Measurements from ENCODE around the gene POU6F2. TPM values are rescaled to one million over a fixed set of nuclear protein-coding genes. Genes with fewer than 3 reads are reported as not detected.

Gene POU6F2
- total and polyA plus RNA-seq, 2 of the 4 experiments (the other 2 are of a cell fraction) = not detected

DNA sequence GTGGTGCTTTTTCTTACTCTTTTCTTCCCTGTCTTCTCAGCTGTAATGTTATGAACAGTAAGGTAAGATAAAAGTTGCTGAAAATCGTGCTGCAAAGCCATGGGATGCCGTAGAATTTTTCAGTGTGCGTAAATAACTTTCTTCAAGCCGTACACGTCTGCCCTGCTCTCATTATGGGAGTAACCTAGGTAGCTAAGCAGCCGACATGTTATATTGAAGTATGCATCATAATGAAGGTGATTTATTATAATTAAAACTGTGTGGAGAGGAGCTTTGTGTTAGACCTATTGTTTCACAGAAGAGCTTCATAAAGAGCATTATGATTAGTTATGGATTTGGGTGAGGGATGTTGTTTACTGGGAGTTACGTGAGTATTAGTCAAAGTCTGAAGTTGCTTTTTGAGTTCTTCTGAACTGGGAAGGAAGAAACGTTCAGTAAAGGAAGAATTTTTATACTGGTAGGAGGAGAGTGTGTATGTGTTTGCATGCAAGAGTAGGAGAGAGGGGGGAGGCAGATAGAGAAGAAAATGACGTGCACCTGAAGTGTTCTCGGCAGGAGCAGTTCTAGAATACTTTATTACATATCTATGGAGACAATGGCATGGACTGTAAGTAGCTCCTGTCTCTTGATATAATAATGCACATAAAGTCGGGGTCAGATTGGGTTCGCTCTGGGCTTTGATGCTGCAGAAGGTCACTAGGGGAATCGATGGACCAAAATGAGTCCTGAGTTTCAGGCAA is 56.3 kb downstream of the POU6F2 start:
- no peak overlapping the region for H3K27ac ChIP-seq (ENCODE audit: insufficient read depth, low read length)
- in situ Hi-C loops (cut with MboI; ENCODE audit: low sequenced_read_pairs) (no loop called here), intact Hi-C loops (cut with micrococcal nuclease) (no loop called here), dilution Hi-C loops (cut with HindIII; ENCODE audit: low sequenced_read_pairs, unreplicated experiment) (no loop called here)
- H2AK5ac ChIP-seq (ENCODE audit: low read depth, low read length) = no peak overlapping the region
- no peaks in the 10 kb centered on the region for H3K36me3 ChIP-seq (ENCODE audit: control insufficient read depth, insufficient read depth, low read length)
- no peak overlapping the region for H3K4me3 ChIP-seq (ENCODE audit: insufficient read depth, low read depth, low read length)
- no peak overlapping the region for H4K5ac ChIP-seq (ENCODE audit: low read depth, low read length)
- H3K9me3 ChIP-seq (ENCODE audit: control insufficient read depth, insufficient read depth, low read length) = no peaks in the 10 kb centered on the region
- H2AFZ ChIP-seq (replicated peaks; ENCODE audit: low read length, poor library complexity) = no peak overlapping the region
- no TSS peak for BruUV-seq (replicated peaks)
- H3K14ac ChIP-seq (replicated peaks; ENCODE audit: low read depth, low read length) = no peak overlapping the region
- H2BK15ac ChIP-seq (ENCODE audit: low read depth, low read length) = no peak overlapping the region
- no peaks in the 10 kb centered on the region for H3K4me1 ChIP-seq (ENCODE audit: control insufficient read depth, insufficient read depth, low read length)
- CTCF ChIA-PET = no interaction called here
- WGBS, 2 experiments (ENCODE audit: extremely low coverage in 2 of 2, insufficient read length in 1 of 2) = 45% methylated on average over 6 of the region's 13 CpGs; no CpG with 5 or more reads in 1 of the 2 experiments
- no peak overlapping the region for H2BK20ac ChIP-seq (ENCODE audit: low read depth, low read length)
- DNase-seq (no peak), ATAC-seq (ENCODE audit: low read depth) (no peak)
- no peak overlapping the region for H3K9ac ChIP-seq (ENCODE audit: low read depth, low read length)
- H4K20me1 ChIP-seq (ENCODE audit: insufficient read depth, low read length) = no peaks in the 10 kb centered on the region
- H2BK120ac ChIP-seq (ENCODE audit: low read depth, low read length) = no peak overlapping the region
- TF ChIP-seq BHLHE40 (IDR thresholded peaks at IDR 0.05; ENCODE audit: low read depth, low read length) = no peak
- TF ChIP-seq FOS (IDR thresholded peaks at IDR 0.05; ENCODE audit: low read depth, low read length) = no peak
- no peak for TF ChIP-seq RFX5 (IDR thresholded peaks at IDR 0.05; ENCODE audit: low read depth, low read length)
- TF ChIP-seq MAZ (IDR thresholded peaks at IDR 0.05; ENCODE audit: borderline replicate concordance, low read depth, low read length) = no peak
- TF ChIP-seq MXI1 (IDR thresholded peaks at IDR 0.05; ENCODE audit: borderline replicate concordance, low read depth, low read length) = no peak
- no peak for TF ChIP-seq POLR2A (IDR thresholded peaks at IDR 0.05; ENCODE audit: low read depth, low read length)
- no peak for TF ChIP-seq CHD1 (IDR thresholded peaks at IDR 0.05; ENCODE audit: low read depth, low read length)
- TF ChIP-seq USF2 (IDR thresholded peaks at IDR 0.05; ENCODE audit: low read depth, low read length) = no peak
- TF ChIP-seq RAD21 (IDR thresholded peaks at IDR 0.05; ENCODE audit: low read length) = no peak
- no peak for TF ChIP-seq ELK1 (IDR thresholded peaks at IDR 0.05; ENCODE audit: borderline replicate concordance, low read depth, low read length)
- no peak for TF ChIP-seq NFE2L2 (IDR thresholded peaks at IDR 0.05; ENCODE audit: low read depth, low read length)
- no peak for TF ChIP-seq SMC3 (IDR thresholded peaks at IDR 0.05; ENCODE audit: low read depth, low read length)
- no peak for TF ChIP-seq MAFK (IDR thresholded peaks at IDR 0.05; ENCODE audit: low read depth, low read length)
- TF ChIP-seq CTCF (conservative IDR thresholded peaks at IDR 0.05; ENCODE audit: low read depth, low read length) = no peak
- H3K79me1 ChIP-seq (ENCODE audit: low read depth in 1 of 2, low read length in 2 of 2) = no peaks in the 10 kb centered on the region
- H2BK5ac ChIP-seq (ENCODE audit: low read depth, low read length, poor library complexity, severe bottlenecking) = no peak overlapping the region
- H2AK9ac ChIP-seq (replicated peaks; ENCODE audit: low read depth, low read length, poor library complexity) = no peak overlapping the region
- no peak overlapping the region for H4K91ac ChIP-seq (ENCODE audit: insufficient read depth, low read depth, low read length)
- POLR2A ChIA-PET (ENCODE audit: unreplicated experiment) = no interaction called here
- no peak overlapping the region for H4K8ac ChIP-seq (ENCODE audit: low read depth in 2 of 2, low read length in 2 of 2)
- H3K27me3 ChIP-seq (ENCODE audit: control insufficient read depth, insufficient read depth, low read length) = peaks cover 3% of the 10 kb centered on the region; the same call in 1 of the 2 replicates
- no peak overlapping the region for H3K18ac ChIP-seq (ENCODE audit: low read depth, low read length)
- no peak overlapping the region for H3K23ac ChIP-seq (ENCODE audit: low read depth, low read length)
- H3K9me1 ChIP-seq (ENCODE audit: insufficient read depth, low read length) = no peaks in the 10 kb centered on the region
- H3K4ac ChIP-seq (ENCODE audit: low read depth, low read length) = no peak overlapping the region
- H3K56ac ChIP-seq (ENCODE audit: extremely low read depth, insufficient read depth, low read length) = no peak overlapping the region
- no peak overlapping the region for H3K4me2 ChIP-seq (ENCODE audit: low read depth, low read length)

Measured in IMR-90 (cell line).